Endothelial cell of umbilical vein (primary cell): ENCODE results near the gene AKT3. TPM values are rescaled to one million over a fixed set of nuclear protein-coding genes. Genes with fewer than 3 reads are reported as not detected.
A peak's percentile ranks its signal among the peaks of the same experiment; 100 is the strongest.

Source experiments
- BruUV-seq: library from RNA; stranded (reverse); fragments of 400-500 nt; replicated peaks from 2 replicates; lab custom pipeline; 2021; lab: Mats Ljungman, UMichigan
- CTCF ChIA-PET: fragments of 300-600, 350-600 bp; sonication (Branson Sonifier 250); formaldehyde crosslinking; loops from one replicate; lab custom pipeline; 2021; ENCODE audit warnings: antibody characterized with exemption, inconsistent platforms; lab: Charles Lee
- POLR2A ChIA-PET: fragments of 300-600, 350-600 bp; sonication (Branson Sonifier 250); formaldehyde crosslinking; loops from one replicate; lab custom pipeline; 2021; ENCODE audit warnings: antibody characterized with exemption, inconsistent platforms; lab: Charles Lee
- DNase-seq: peaks from one replicate; pipeline ENCODE4 v3.0.0-alpha.2; 2011; ENCODE audit warnings: low read depth, low spot score
- FAIRE-seq: peaks from 2 replicates; lab custom pipeline; 2011; peaks lifted over from hg19 to GRCh38; lab: Jason Lieb, UNC
- H2AFZ ChIP-seq: 2 replicates; pipeline ENCODE4 v1.6.0; 2012; ENCODE audit warnings: low read depth, low read length, control low read depth, inconsistent platforms
- H3K27ac ChIP-seq: 2 replicates; pipeline ENCODE4 v1.5.1; 2011; ENCODE audit warnings: low read depth, mild to moderate bottlenecking, control low read depth, low read length, moderate library complexity; ENCODE audit not compliant: insufficient read depth
- H3K27me3 ChIP-seq, 2 experiments: 2 replicates each; pipeline versions ENCODE4 v1.6.0 to v1.6.1; 2011; ENCODE audit warnings: low read length in 2 of 2, mixed read lengths in 1 of 2; ENCODE audit not compliant: control insufficient read depth in 2 of 2, insufficient read depth in 2 of 2
- H3K36me3 ChIP-seq, 2 experiments: 2 replicates in 1 of 2; 3 replicates in 1 of 2; pipeline ENCODE4 v1.5.1; 2011; ENCODE audit warnings: low read length in 2 of 2, mild to moderate bottlenecking in 1 of 2, moderate library complexity in 1 of 2; ENCODE audit not compliant: control insufficient read depth in 2 of 2, insufficient read depth in 2 of 2; ENCODE audit errors: extremely low read depth in 1 of 2
- H3K4me1 ChIP-seq: 3 replicates; pipeline ENCODE4 v1.5.1; 2011; ENCODE audit warnings: mild to moderate bottlenecking, low read length; ENCODE audit not compliant: control insufficient read depth, insufficient read depth; ENCODE audit errors: extremely low read depth
- H3K4me2 ChIP-seq: 2 replicates; pipeline ENCODE4 v1.6.1; 2011; ENCODE audit warnings: low read length, control low read depth, mixed read lengths; ENCODE audit not compliant: insufficient read depth
- H3K4me3 ChIP-seq, 3 experiments: fragments of 200-600 bp in 1 of 3; sonication (generic), shearing (Covaris generic) in 1 of 3; replicated peaks in 1 of 3; 2 replicates each; pipeline ENCODE4 v1.5.1; 2011 to 2016; ENCODE audit warnings: control low read depth in 3 of 3, low read length in 3 of 3, mild to moderate bottlenecking in 2 of 3, inconsistent platforms in 1 of 3, low read depth in 1 of 3, moderate library complexity in 1 of 3; ENCODE audit not compliant: insufficient read depth in 1 of 3
- H3K79me2 ChIP-seq: 2 replicates; pipeline ENCODE4 v1.6.0; 2012; ENCODE audit warnings: low read length, inconsistent platforms; ENCODE audit not compliant: control insufficient read depth, insufficient read depth
- H3K9ac ChIP-seq: replicated peaks from 2 replicates; pipeline ENCODE3; 2011; ENCODE audit warnings: low read length, control low read depth; ENCODE audit not compliant: insufficient read depth; ENCODE audit errors: extremely low read depth
- H3K9me1 ChIP-seq: replicated peaks from 3 replicates; pipeline ENCODE4 v1.6.0; 2011; ENCODE audit warnings: mild to moderate bottlenecking, low read length; ENCODE audit not compliant: control insufficient read depth, insufficient read depth; ENCODE audit errors: extremely low read depth
- H3K9me3 ChIP-seq: replicated peaks from 2 replicates; pipeline ENCODE4 v1.5.1; 2012; ENCODE audit warnings: low read length, inconsistent platforms; ENCODE audit not compliant: control insufficient read depth, insufficient read depth
- H4K20me1 ChIP-seq: replicated peaks from 2 replicates; pipeline ENCODE3; 2011; ENCODE audit warnings: mild to moderate bottlenecking, low read length; ENCODE audit not compliant: control insufficient read depth, insufficient read depth; ENCODE audit errors: extremely low read depth
- FOS ChIP-seq: IDR thresholded peaks from 2 replicates; pipeline ENCODE4 v1.6.1; 2011; ENCODE audit warnings: mild to moderate bottlenecking, low read length, moderate library complexity, borderline replicate concordance; ENCODE audit not compliant: insufficient read depth
- GATA2 ChIP-seq: IDR thresholded peaks from 2 replicates; pipeline ENCODE4 v1.7.0; 2011; ENCODE audit warnings: low read depth, mild to moderate bottlenecking, moderate library complexity, mixed read lengths, low read length; ENCODE audit not compliant: insufficient read length, insufficient read depth
- JUN ChIP-seq: IDR thresholded peaks from 2 replicates; pipeline ENCODE4 v1.6.1; 2011; ENCODE audit warnings: borderline replicate concordance, low read depth; ENCODE audit not compliant: insufficient read length, insufficient read depth
- MAX ChIP-seq: IDR thresholded peaks from 2 replicates; pipeline ENCODE4 v1.6.1; 2011; ENCODE audit not compliant: insufficient read depth, insufficient read length
- MYC ChIP-seq: IDR thresholded peaks from one replicate; pipeline ENCODE4 v1.6.1; 2011; ENCODE audit warnings: mild to moderate bottlenecking, low read depth, low read length
- POLR2AphosphoS5 ChIP-seq: IDR thresholded peaks from 2 replicates; pipeline ENCODE4 v1.6.1; 2012; ENCODE audit warnings: low read depth, mild to moderate bottlenecking, control low read depth, low read length, moderate library complexity; ENCODE audit not compliant: insufficient read depth
- dilution Hi-C: fragments of 300-500 bp; cut with MboI; formaldehyde crosslinking; loops from one replicate; pipeline ENCODE4 v1.15.0; 2019; ENCODE audit warnings: low sequenced_read_pairs; ENCODE audit not compliant: extremely low pct_ligation_motif_present
- intact Hi-C: fragments of 100-400 bp; cut with micrococcal nuclease; formaldehyde crosslinking; loops from one replicate; pipeline ENCODE4 v1.10.0; 2022
- polyA plus RNA-seq, 4 experiments: library from polyadenylated mRNA; depleted of rRNA in 3 of 4; stranded (reverse) in 3 of 4; unstranded in 1 of 4; fragments of >200 nt; gene quantifications; 2 replicates each; pipeline versions ENCODE4 v1.2.1 to v1.2.3, GENCODE V29; 2011 to 2012; ENCODE audit warnings: missing spikeins in 1 of 4
- total RNA-seq: library from RNA; stranded (reverse); gene quantifications from 2 replicates; pipeline ENCODE4 v1.2.3, GENCODE V29; 2021
- TF ChIP-seq, protein P1 (sequence below), 2 donors: IDR thresholded peaks; 1 replicate in 1 of 2; 2 replicates in 1 of 2; pipeline ENCODE4 v1.5.1; 2011; ENCODE audit warnings: low read length in 2 of 2, mild to moderate bottlenecking in 2 of 2, moderate library complexity in 2 of 2, control low read depth in 1 of 2, inconsistent platforms in 1 of 2, low read depth in 1 of 2; ENCODE audit not compliant: insufficient read depth in 1 of 2; ENCODE audit errors: extremely low read depth in 1 of 2

AKT3 gene
- total and polyA plus RNA-seq, 2 donors (not counting 3 experiments of a cell fraction or from before 2014, with no cell fraction given): 20.6 to 97.1 TPM

GRCh38 chr1:243842161-243842560, 7.9 kb downstream of the AKT3 start:
- Histone ChIP-seq H3K36me3 (no peaks in the 10 kb centered on the region), H2AFZ (no peak overlapping the region), H3K27ac (peak overlapping the region; percentile 59), H3K9ac (peak overlapping the region; percentile 56), H3K79me2 (peaks cover 70% of the 10 kb centered on the region), H3K4me1 (peaks cover 30% of the 10 kb centered on the region), H3K4me3 (peak overlapping the region in 1 of 3 experiments; percentile 65), H3K4me2 (peak overlapping the region; percentile 75), H4K20me1 (peaks cover 2% of the 10 kb centered on the region), H3K27me3 (no peaks in the 10 kb centered on the region), H3K9me1 (no peaks in the 10 kb centered on the region), H3K9me3 (no peaks in the 10 kb centered on the region)
- intact Hi-C loops: loop anchor here (2.0 to 10.0 kb wide), 3 partner anchors 49 to 603 kb away; no protein-coding TSS in a partner anchor
- DNase-seq: peak; percentile 24
- dilution Hi-C loops: no loop called here
- POLR2A ChIA-PET: no interaction called here
- CTCF ChIA-PET: interaction anchor here (0.6 kb wide), 1 partner anchor 129 kb away, joined by 4 read pairs; no protein-coding TSS in a partner anchor
- BruUV-seq: no TSS peak
- TF ChIP-seq JUN: no peak
- no peak for TF ChIP-seq GATA2
- no peak for TF ChIP-seq POLR2AphosphoS5
- no peak for TF ChIP-seq MYC
- no peak for TF ChIP-seq MAX
- FAIRE-seq: no peak

- TF ChIP-seq, protein P1, sequence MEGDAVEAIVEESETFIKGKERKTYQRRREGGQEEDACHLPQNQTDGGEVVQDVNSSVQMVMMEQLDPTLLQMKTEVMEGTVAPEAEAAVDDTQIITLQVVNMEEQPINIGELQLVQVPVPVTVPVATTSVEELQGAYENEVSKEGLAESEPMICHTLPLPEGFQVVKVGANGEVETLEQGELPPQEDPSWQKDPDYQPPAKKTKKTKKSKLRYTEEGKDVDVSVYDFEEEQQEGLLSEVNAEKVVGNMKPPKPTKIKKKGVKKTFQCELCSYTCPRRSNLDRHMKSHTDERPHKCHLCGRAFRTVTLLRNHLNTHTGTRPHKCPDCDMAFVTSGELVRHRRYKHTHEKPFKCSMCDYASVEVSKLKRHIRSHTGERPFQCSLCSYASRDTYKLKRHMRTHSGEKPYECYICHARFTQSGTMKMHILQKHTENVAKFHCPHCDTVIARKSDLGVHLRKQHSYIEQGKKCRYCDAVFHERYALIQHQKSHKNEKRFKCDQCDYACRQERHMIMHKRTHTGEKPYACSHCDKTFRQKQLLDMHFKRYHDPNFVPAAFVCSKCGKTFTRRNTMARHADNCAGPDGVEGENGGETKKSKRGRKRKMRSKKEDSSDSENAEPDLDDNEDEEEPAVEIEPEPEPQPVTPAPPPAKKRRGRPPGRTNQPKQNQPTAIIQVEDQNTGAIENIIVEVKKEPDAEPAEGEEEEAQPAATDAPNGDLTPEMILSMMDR (IDR thresholded peaks at IDR 0.05; ENCODE audit: extremely low read depth in 1 of 2, insufficient read depth in 1 of 2, low read depth in 1 of 2, low read length in 2 of 2): no peak
- no peak for TF ChIP-seq FOS
- no peak for TF ChIP-seq POLR2AphosphoS5
- CTCF ChIA-PET: interaction anchor here (0.6 kb wide), 1 partner anchor 128 kb away, joined by 4 read pairs; no protein-coding TSS in a partner anchor
- no peak overlapping the region for H3K9ac ChIP-seq
- POLR2A ChIA-PET: no interaction called here
- no peaks in the 10 kb centered on the region for H3K27me3 ChIP-seq
- dilution Hi-C loops (no loop called here), intact Hi-C loops (loop anchor here (5.0 to 10.0 kb wide), 2 partner anchors 79 to 603 kb away; no protein-coding TSS in a partner anchor)
- H3K79me2 ChIP-seq: peaks cover 66% of the 10 kb centered on the region
- H3K36me3 ChIP-seq: no peaks in the 10 kb centered on the region
- H4K20me1 ChIP-seq: peaks cover under 1% of the 10 kb centered on the region
- DNase-seq (peak; percentile 32), FAIRE-seq (no peak)
- no peak overlapping the region for H3K27ac ChIP-seq
- no TSS peak for BruUV-seq
- no peaks in the 10 kb centered on the region for H3K9me3 ChIP-seq
- H2AFZ ChIP-seq: no peak overlapping the region
- H3K4me2 ChIP-seq: peak overlapping the region; percentile 75
- no peak overlapping the region for H3K4me3 ChIP-seq
- peaks cover 30% of the 10 kb centered on the region for H3K4me1 ChIP-seq
- H3K9me1 ChIP-seq: no peaks in the 10 kb centered on the region
These were observed 8.5 kb downstream of the AKT3 start for GRCh38 chr1:243841507-243841906.
